Stimulated activated CD4-positive, alpha-beta T cell treated with anti-CD3 and anti-CD28 coated beads, TNF-alpha, amount 100 ng/mL, for 48 hours (primary cell): ENCODE results near the gene OSBPL5.

ENCODE experiments used
- DNase-seq, 3 donors: peaks; one replicate each; pipeline ENCODE4 v3.0.0-alpha.2; 2020; ENCODE audit warnings: low read depth in 3 of 3

OSBPL5 gene

GRCh38 chr11:3148990-3149851, 15.9 kb downstream of the OSBPL5 start:
- no peak for DNase-seq

- no peak for DNase-seq
Observed at GRCh38 chr11:3148255-3148989, 16.7 kb downstream of the OSBPL5 start.

GRCh38 chr11:3147626-3148025, 17.5 kb downstream of the OSBPL5 start:
- no peak for DNase-seq

GRCh38 chr11:3147257-3147619, 17.9 kb downstream of the OSBPL5 start:
- DNase-seq = no peak

- no peak for DNase-seq
Observed at GRCh38 chr11:3146612-3147256, 18.4 kb downstream of the OSBPL5 start.

- no peak for DNase-seq
Observed at GRCh38 chr11:3145206-3145520, 19.9 kb downstream of the OSBPL5 start.

GRCh38 chr11:3144296-3145205, 20.6 kb downstream of the OSBPL5 start:
- no peak for DNase-seq

GRCh38 chr11:3143136-3143880, 21.8 kb downstream of the OSBPL5 start:
- DNase-seq = no peak

GRCh38 chr11:3140291-3140603, 24.9 kb downstream of the OSBPL5 start:
- DNase-seq = no peak

GRCh38 chr11:3139481-3140290, 25.4 kb downstream of the OSBPL5 start:
- DNase-seq = no peak

- no peak for DNase-seq
Observed at GRCh38 chr11:3139086-3139440, 26.0 kb downstream of the OSBPL5 start.

- no peak for DNase-seq
Observed at GRCh38 chr11:3138178-3139085, 26.7 kb downstream of the OSBPL5 start.

GRCh38 chr11:3137486-3138177, 27.5 kb downstream of the OSBPL5 start:
- no peak for DNase-seq

GRCh38 chr11:3136546-3137455, 28.3 kb downstream of the OSBPL5 start:
- no peak for DNase-seq

GRCh38 chr11:3135481-3136440, 29.3 kb downstream of the OSBPL5 start:
- no peak for DNase-seq

GRCh38 chr11:3134651-3135480, 30.2 kb downstream of the OSBPL5 start:
- no peak for DNase-seq
